GM19395 (cell line): Measurements from ENCODE around the gene SPOUT1.
"Not testable (repeated sequence)": the region's sequence is repeated elsewhere in the genome, so short reads cannot be mapped to it uniquely, and the experiment has no call there.

Experiments used
- ATAC-seq: cut with Tn5 transposase; IDR thresholded peaks from one replicate; pipeline ENCODE4 v1.9.1; 2021; ENCODE audit warnings: mild to moderate bottlenecking, moderate library complexity; ENCODE audit not compliant: unreplicated experiment

Gene SPOUT1

GRCh38 chr9:128818099-128818838 lies 11.3 kb downstream of the SPOUT1 start, which contains the start of gene ENDOG:
Gene ENDOG (plus strand): TSS chr9:128818500. CDS start chr9:128818685, 185 bp downstream.
- ATAC-seq, result peak; percentile 84

DNA sequence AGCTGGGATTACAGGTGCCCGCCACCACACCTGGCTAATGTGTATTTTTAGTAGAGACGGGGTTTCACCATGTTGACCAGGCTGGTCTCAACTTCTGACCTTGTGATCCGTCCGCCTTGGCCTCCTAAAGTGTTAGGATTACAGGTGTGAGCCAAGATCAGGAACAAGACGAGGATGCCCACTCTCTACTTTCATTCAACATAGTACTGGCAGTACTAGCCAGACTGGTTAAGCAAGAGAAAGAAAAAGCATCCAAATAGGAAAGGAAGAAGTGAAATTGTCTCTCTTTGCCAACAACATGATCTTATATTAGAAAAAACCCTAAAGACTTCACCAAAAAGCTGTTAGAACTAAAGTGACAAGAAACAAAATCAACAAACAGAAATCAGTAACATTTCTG lies 18.7 kb downstream of the SPOUT1 start:
- ATAC-seq, result no peak

DNA sequence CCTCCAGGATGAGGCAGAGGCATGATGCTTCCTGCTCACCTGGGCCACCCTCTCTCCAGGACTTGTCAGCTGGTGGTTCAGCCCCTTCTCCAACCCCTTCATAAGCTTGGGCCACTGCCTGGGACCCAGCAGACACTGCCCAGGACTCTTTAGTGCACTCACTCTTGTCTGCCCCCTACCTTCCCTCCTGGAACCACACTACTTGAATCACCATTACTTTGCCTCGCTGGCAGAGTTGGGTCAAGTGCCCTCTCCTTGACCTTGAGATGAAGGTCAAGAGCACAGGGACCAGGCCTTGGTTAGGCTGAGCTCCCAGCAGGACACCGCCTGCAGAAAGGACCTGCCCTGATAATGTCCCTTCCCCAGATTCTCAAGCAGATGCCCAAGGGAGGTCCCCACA lies 19.8 kb downstream of the SPOUT1 start:
- ATAC-seq, result no peak

DNA sequence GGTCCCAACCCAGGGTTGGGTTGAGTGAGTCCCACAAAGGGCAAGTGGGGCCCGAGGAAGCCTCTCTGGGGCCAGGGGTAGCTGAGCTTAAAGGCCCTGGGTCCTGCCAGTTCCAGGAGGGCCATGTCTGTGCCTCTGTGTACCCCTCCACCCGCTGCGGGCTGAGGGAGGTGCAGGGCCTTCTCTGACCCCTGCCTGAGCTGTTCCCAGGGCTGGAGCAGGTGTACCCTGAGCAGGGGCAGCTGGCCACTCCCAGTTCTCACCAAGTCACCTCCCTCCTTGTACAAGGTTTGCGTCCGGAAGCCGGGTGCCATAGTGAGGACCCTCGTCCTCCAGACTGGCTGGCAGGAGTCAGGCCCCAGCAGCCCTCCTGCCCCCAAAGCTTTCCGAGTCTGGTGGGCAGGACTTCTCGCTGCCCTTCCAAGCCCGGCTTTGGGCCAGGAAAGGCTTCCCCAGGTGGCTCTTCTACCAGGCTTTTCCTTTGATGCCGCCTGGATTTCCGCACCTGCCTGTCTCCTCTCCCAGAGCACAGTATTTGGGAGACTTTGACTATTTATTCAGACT lies 20.5 kb downstream of the SPOUT1 start:
- no peak for ATAC-seq

GRCh38 chr9:128808543-128808942 lies 21.1 kb downstream of the SPOUT1 start:
- no peak for ATAC-seq

- ATAC-seq, result no peak
These were observed 21.8 kb downstream of the SPOUT1 start for GRCh38 chr9:128807827-128808226.

GRCh38 chr9:128805661-128806060 lies 23.9 kb downstream of the SPOUT1 start:
- no peak for ATAC-seq

- ATAC-seq, result no peak
These were observed 27.1 kb downstream of the SPOUT1 start for GRCh38 chr9:128802482-128802881.

DNA sequence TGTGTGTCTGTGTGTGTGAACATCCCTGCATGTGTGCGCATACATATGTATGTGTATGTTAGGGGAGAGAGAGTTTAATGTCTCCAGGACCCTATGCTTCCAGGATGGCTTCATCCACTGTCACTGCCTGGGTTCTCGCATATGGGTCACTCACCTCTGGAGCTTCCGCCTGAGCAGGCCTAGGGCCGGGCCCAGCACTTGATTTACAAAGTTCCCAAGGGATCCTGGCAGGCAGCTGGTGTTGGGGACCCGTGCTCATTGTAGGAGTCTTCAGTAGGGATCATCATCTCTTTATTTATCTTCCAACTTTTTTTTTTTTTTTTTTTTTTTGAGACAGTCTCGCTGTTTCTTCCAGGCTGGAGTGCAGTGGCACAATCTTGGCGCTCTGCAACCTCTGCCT lies 29.5 kb downstream of the SPOUT1 start:
- no peak for ATAC-seq

- no peak for ATAC-seq
These were observed 30.7 kb downstream of the SPOUT1 start for GRCh38 chr9:128798896-128799295.

- ATAC-seq, result not testable (repeated sequence)
These were observed 34.6 kb downstream of the SPOUT1 start for GRCh38 chr9:128794961-128795360.

GRCh38 chr9:128792978-128793686 lies 36.5 kb downstream of the SPOUT1 start:
- no peak for ATAC-seq

- no peak for ATAC-seq
These were observed 37.5 kb downstream of the SPOUT1 start for GRCh38 chr9:128792134-128792533.

DNA sequence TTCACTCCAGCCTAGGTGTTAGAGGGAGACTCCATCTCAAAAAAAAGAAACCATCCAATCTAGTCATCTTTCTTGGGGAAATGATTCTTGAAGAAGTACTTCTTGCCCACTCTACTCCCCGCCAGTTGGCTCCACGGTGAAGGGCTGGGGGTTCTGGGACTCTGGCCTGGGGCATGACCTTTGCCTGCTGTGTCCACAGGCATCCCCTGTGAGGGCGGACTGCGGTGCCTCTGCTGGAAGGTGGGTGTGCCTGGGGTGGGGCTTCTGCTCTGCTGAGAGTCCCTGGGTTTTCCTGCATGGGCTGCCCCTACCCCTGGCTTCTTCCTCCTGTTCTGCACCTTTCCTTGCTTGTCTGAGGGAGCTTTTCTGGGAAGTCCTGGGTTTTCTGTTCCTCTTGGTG lies 39.1 kb downstream of the SPOUT1 start:
- no peak for ATAC-seq

GRCh38 chr9:128788445-128788844 lies 41.1 kb downstream of the SPOUT1 start:
- ATAC-seq, result no peak

DNA sequence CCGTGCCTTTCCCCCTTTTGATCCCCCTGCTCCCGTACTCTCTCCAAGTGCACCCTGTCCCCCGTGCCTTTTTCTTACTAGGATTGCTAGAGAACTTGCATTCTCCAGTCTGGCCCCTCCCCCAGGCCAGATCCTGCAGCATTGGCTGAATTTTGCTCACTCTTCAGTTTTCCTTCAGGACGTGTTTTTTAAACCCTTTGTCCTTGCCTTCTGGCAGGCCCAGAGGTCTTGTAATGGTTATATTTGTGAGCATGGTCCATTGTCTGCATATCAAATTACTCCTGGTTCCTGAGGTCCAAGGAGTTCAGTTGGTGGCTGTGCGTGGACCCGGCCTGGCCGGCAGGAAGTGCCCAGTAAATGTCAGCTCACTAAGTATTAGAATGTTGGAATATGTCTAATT lies 41.9 kb downstream of the SPOUT1 start:
- ATAC-seq, result no peak

DNA sequence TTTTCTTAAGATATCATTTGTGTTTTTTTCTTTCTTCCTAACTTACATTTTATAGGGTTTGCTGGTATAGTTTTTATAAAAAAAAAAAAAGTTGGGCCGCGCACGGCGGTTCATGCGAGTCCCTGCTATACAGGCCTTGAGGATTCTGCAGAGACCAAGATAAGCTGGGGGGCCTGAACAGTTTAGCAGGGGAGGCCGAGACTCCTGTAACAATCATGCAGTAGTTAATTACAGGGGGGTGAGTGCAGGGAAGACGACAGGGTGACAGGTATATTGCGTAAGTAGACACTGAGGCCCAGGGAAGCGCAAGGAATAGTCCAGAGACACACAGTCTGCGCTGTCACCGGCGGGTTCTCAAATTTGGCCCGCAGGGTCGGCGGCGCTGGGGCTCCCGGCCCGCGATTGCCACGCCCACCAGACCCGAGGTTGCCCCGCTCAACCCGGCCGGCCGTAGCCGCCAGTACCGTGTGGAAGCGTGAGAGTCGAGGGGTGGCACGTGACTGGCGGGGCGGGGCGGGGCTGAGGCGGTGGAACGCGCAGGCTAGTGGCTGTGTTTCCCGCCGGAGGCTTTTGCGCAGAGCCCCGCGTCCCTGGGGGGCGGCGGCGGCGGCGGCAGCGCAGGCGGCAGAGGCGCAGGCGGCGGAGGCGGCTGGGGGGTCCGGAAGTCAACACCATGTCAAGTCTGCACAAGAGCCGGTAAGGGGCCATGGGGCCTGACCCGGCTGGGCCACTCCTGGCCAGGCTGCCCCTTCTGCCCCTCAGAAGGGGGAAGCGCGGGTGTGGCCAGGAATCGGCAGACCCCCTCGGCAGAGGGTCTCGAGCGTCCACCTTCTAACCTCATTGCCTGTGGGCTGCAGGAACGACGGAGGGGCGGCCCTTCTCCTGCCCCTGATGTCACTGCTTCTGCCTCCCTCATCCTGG lies 42.7 kb downstream of the SPOUT1 start, which contains the start of gene TBC1D13:
Gene TBC1D13, plus strand, starts transcription at position 573 of the 921 bp plus-strand sequence. Its CDS starts 101 bp downstream, at position 674.
- ATAC-seq, result peak; percentile 89

GRCh38 chr9:128785427-128785826 lies 44.2 kb downstream of the SPOUT1 start:
- no peak for ATAC-seq

GRCh38 chr9:128782669-128783068 lies 46.9 kb downstream of the SPOUT1 start:
- no peak for ATAC-seq

- ATAC-seq, result no peak
These were observed 48.2 kb downstream of the SPOUT1 start for GRCh38 chr9:128781187-128782070.
